H9 (cell line): Measurements from ENCODE around the gene FUT6. TPM values are rescaled to one million over a fixed set of nuclear protein-coding genes. Genes with fewer than 3 reads are reported as not detected.

ENCODE experiments used
- DNase-seq: peaks from one replicate; pipeline ENCODE4 v3.0.0-alpha.2; 2017
- H2AFZ ChIP-seq: one replicate; pipeline ENCODE4 v1.6.1; 2013; ENCODE audit warnings: mild to moderate bottlenecking, low read length, control low read depth, moderate library complexity
- H2AK5ac ChIP-seq: 2 replicates; pipeline ENCODE4 v1.6.1; 2013; ENCODE audit warnings: low read length, control low read depth, mixed read lengths; ENCODE audit not compliant: insufficient read length
- H2BK120ac ChIP-seq: one replicate; pipeline ENCODE4 v1.6.1; 2013; ENCODE audit warnings: low read depth, mild to moderate bottlenecking, low read length, control low read depth, inconsistent platforms; ENCODE audit not compliant: poor library complexity, severe bottlenecking
- H2BK12ac ChIP-seq: 2 replicates; pipeline ENCODE4 v1.6.1; 2013; ENCODE audit warnings: low read length, control low read depth, mixed read lengths, low read depth; ENCODE audit not compliant: insufficient read length
- H2BK15ac ChIP-seq: 2 replicates; pipeline ENCODE4 v1.6.1; 2013; ENCODE audit warnings: low read depth, low read length, control low read depth
- H2BK20ac ChIP-seq: one replicate; pipeline ENCODE4 v1.6.1; 2013; ENCODE audit warnings: low read depth, mild to moderate bottlenecking, low read length, control low read depth, inconsistent platforms; ENCODE audit not compliant: poor library complexity, severe bottlenecking
- H2BK5ac ChIP-seq: 2 replicates; pipeline ENCODE4 v1.6.1; 2013; ENCODE audit warnings: low read length, control low read depth, mixed read lengths; ENCODE audit not compliant: insufficient read length
- H3K14ac ChIP-seq: 2 replicates; pipeline ENCODE4 v1.6.1; 2013; ENCODE audit warnings: low read length, control low read depth; ENCODE audit not compliant: insufficient read depth
- H3K18ac ChIP-seq: 2 replicates; pipeline ENCODE4 v1.6.1; 2013; ENCODE audit warnings: low read depth, mild to moderate bottlenecking, mixed read lengths, low read length, control low read depth; ENCODE audit not compliant: insufficient read length
- H3K23ac ChIP-seq: 2 replicates; pipeline ENCODE4 v1.6.1; 2013; ENCODE audit warnings: low read length, control low read depth, mixed read lengths, low read depth; ENCODE audit not compliant: insufficient read length
- H3K23me2 ChIP-seq: 2 replicates; pipeline ENCODE4 v1.6.1; 2013; ENCODE audit warnings: low read depth, mild to moderate bottlenecking, mixed read lengths, low read length, control low read depth; ENCODE audit not compliant: insufficient read length, poor library complexity, severe bottlenecking
- H3K27ac ChIP-seq: 2 replicates; pipeline ENCODE4 v1.5.1; 2013; ENCODE audit warnings: low read length, control low read depth, mixed read lengths, low read depth; ENCODE audit not compliant: insufficient read length
- H3K27me3 ChIP-seq: 2 replicates; pipeline ENCODE4 v1.6.1; 2013; ENCODE audit warnings: low read length, control low read depth, inconsistent platforms; ENCODE audit not compliant: insufficient read depth
- H3K4ac ChIP-seq: 2 replicates; pipeline ENCODE4 v1.6.1; 2013; ENCODE audit warnings: low read depth, mild to moderate bottlenecking, control low read depth, inconsistent platforms, low read length, moderate library complexity
- H3K4me1 ChIP-seq: 2 replicates; pipeline ENCODE4 v1.6.1; 2013; ENCODE audit warnings: low read length, control low read depth, inconsistent platforms; ENCODE audit not compliant: insufficient read depth
- H3K4me2 ChIP-seq: 2 replicates; pipeline ENCODE4 v1.6.1; 2013; ENCODE audit warnings: low read length, control low read depth, mixed read lengths; ENCODE audit not compliant: insufficient read length, insufficient read depth
- H3K56ac ChIP-seq: 2 replicates; pipeline ENCODE4 v1.6.1; 2013; ENCODE audit warnings: low read depth, mild to moderate bottlenecking, mixed read lengths, low read length, control low read depth; ENCODE audit not compliant: insufficient read length
- H3K79me1 ChIP-seq: 2 replicates; pipeline ENCODE4 v1.6.1; 2013; ENCODE audit warnings: low read depth, mild to moderate bottlenecking, moderate library complexity, low read length, control low read depth, inconsistent platforms; ENCODE audit not compliant: insufficient read depth, poor library complexity, severe bottlenecking
- H3K79me2 ChIP-seq: 2 replicates; pipeline ENCODE4 v1.6.1; 2013; ENCODE audit warnings: low read length, control low read depth, inconsistent platforms; ENCODE audit not compliant: insufficient read depth
- H3K9ac ChIP-seq: 2 replicates; pipeline ENCODE4 v1.6.1; 2013; ENCODE audit warnings: low read length, control low read depth, mixed read lengths; ENCODE audit not compliant: insufficient read length; ENCODE audit errors: extremely low read depth
- H3K9me3 ChIP-seq: one replicate; pipeline ENCODE4 v1.6.1; 2013; ENCODE audit warnings: low read depth, low read length, inconsistent platforms; ENCODE audit not compliant: control insufficient read depth
- H3T11ph ChIP-seq: one replicate; pipeline ENCODE4 v1.6.1; 2013; ENCODE audit warnings: mild to moderate bottlenecking, low read length, control low read depth, inconsistent platforms
- H4K20me1 ChIP-seq: one replicate; pipeline ENCODE4 v1.6.1; 2013; ENCODE audit not compliant: control insufficient read depth, insufficient read length, insufficient read depth
- H4K5ac ChIP-seq: 2 replicates; pipeline ENCODE4 v1.6.1; 2013; ENCODE audit warnings: low read depth, mild to moderate bottlenecking, mixed read lengths, low read length, control low read depth; ENCODE audit not compliant: insufficient read length
- H4K8ac ChIP-seq: replicated peaks from 2 replicates; pipeline ENCODE4 v1.6.1; 2013; ENCODE audit warnings: low read length, control low read depth, mixed read lengths, low read depth; ENCODE audit not compliant: insufficient read length
- H4K91ac ChIP-seq: 2 replicates; pipeline ENCODE4 v1.6.1; 2013; ENCODE audit warnings: low read depth, mild to moderate bottlenecking, moderate library complexity, mixed read lengths, low read length, control low read depth; ENCODE audit not compliant: insufficient read length
- H3K27ac Mint-ChIP-seq, 3 experiments: 2 replicates in 2 of 3; 3 replicates in 1 of 3; pipeline ENCODE4 v1.8.0; 2020 to 2021; ENCODE audit warnings: mixed read lengths in 3 of 3, mild to moderate bottlenecking in 1 of 3, moderate library complexity in 1 of 3
- H3K27me3 Mint-ChIP-seq: 2 replicates; pipeline ENCODE4 v1.8.0; 2021; ENCODE audit warnings: low read depth, mild to moderate bottlenecking, moderate library complexity, mixed read lengths
- H3K36me3 Mint-ChIP-seq, 3 experiments: 2 replicates in 2 of 3; 3 replicates in 1 of 3; pipeline ENCODE4 v1.8.0; 2020 to 2021; ENCODE audit warnings: low read depth in 3 of 3, mixed read lengths in 3 of 3; ENCODE audit not compliant: insufficient read depth in 1 of 3
- H3K4me1 Mint-ChIP-seq, 2 experiments: 2 replicates each; pipeline ENCODE4 v1.8.0; 2020; ENCODE audit warnings: mixed read lengths in 2 of 2
- H3K4me3 Mint-ChIP-seq, 2 experiments: 2 replicates in 1 of 2; 3 replicates in 1 of 2; pipeline ENCODE4 v1.8.0; 2020 to 2021; ENCODE audit warnings: mild to moderate bottlenecking in 2 of 2, mixed read lengths in 2 of 2, moderate library complexity in 1 of 2
- H3K9me3 Mint-ChIP-seq, 2 experiments: 2 replicates in 1 of 2; 3 replicates in 1 of 2; pipeline ENCODE4 v1.8.0; 2020; ENCODE audit warnings: mild to moderate bottlenecking in 2 of 2, mixed read lengths in 2 of 2, moderate library complexity in 1 of 2
- WGBS: extraction: QIAGEN DNeasy Blood & Tissue Kit; methylation state at CpG from one replicate; pipeline ENCODE4 v1.1.7; 2013; ENCODE audit warnings: missing lambda C conversion rate, low lambda C conversion rate, mixed read lengths; ENCODE audit not compliant: insufficient read length; ENCODE audit errors: extremely low coverage; 5-methylcytosine and 5-hydroxymethylcytosine counted together
- total RNA-seq: library from RNA; stranded (reverse); gene quantifications from 2 replicates; pipeline ENCODE4 v1.2.1, GENCODE V29; 2021
- TF ChIP-seq, protein P1 (sequence below): fragments of 200-600 bp; sonication (generic); conservative IDR thresholded peaks from 3 replicates; pipeline ENCODE4 v1.8.0; 2021; ENCODE audit warnings: antibody characterized with exemption, mild to moderate bottlenecking

The FUT6 gene
- total RNA-seq, 1 experiment from 2014 or later = 0.13 TPM

DNA sequence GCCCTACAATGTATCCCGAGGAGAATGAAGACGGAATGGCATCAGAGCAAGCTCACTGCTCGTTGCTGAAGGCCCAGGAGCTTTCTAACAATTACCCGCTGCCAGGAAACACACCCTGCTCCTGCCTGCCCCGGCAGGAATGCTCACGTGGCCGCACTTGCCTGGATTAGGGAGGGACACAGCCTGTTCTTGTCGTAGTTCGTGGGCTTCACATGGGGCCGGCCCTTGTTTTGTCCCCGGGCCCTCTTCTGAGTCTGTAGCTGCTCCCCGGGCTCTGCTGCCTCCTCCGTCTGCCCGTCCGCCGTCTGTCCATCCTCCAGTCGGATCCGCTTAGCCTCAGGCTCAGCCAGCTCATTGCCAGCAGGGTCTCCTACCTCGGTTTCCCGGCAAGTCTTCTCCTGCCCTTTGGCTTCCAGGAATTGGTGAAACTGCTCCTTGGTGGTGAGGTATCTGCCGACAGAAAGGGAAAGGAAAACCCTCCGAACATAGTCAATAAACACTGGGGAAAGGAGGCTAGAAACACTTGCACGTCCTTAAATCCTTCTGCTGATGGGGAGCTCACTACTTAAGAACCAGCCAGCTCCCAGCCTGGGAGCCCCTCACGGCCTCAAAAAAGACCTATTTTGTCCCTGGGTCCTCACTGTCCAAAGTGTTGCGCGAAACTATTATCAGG lies 49.5 kb downstream of the FUT6 start:
- no peak overlapping the region for H3K18ac ChIP-seq
- TF ChIP-seq, protein P1, sequence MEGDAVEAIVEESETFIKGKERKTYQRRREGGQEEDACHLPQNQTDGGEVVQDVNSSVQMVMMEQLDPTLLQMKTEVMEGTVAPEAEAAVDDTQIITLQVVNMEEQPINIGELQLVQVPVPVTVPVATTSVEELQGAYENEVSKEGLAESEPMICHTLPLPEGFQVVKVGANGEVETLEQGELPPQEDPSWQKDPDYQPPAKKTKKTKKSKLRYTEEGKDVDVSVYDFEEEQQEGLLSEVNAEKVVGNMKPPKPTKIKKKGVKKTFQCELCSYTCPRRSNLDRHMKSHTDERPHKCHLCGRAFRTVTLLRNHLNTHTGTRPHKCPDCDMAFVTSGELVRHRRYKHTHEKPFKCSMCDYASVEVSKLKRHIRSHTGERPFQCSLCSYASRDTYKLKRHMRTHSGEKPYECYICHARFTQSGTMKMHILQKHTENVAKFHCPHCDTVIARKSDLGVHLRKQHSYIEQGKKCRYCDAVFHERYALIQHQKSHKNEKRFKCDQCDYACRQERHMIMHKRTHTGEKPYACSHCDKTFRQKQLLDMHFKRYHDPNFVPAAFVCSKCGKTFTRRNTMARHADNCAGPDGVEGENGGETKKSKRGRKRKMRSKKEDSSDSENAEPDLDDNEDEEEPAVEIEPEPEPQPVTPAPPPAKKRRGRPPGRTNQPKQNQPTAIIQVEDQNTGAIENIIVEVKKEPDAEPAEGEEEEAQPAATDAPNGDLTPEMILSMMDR = no peak
- H3K27ac Mint-ChIP-seq = peak overlapping the region; percentile 77 to 100 (median 80); a peak in 2 of 7 replicates
- no peaks in the 10 kb centered on the region for H3K23me2 ChIP-seq
- H3K4me2 ChIP-seq = peak overlapping the region; percentile 28
- no peak overlapping the region for H4K8ac ChIP-seq
- H3K79me1 ChIP-seq = no peaks in the 10 kb centered on the region
- H4K91ac ChIP-seq = no peak overlapping the region
- H3K27ac ChIP-seq = no peak overlapping the region
- no peak overlapping the region for H2BK20ac ChIP-seq
- H3K56ac ChIP-seq = no peak overlapping the region
- no peak overlapping the region for H4K5ac ChIP-seq
- H3K9me3 Mint-ChIP-seq = no peaks in the 10 kb centered on the region; a peak in 2 of 5 replicates
- no peak overlapping the region for H2BK120ac ChIP-seq
- H3K9me3 ChIP-seq = no peaks in the 10 kb centered on the region
- H4K20me1 ChIP-seq = no peaks in the 10 kb centered on the region
- no peak overlapping the region for H2BK5ac ChIP-seq
- peaks cover 23 to 45% (median 38%) of the 10 kb centered on the region in 3 experiments for H3K36me3 Mint-ChIP-seq
- H3K9ac ChIP-seq = no peak overlapping the region
- WGBS = no CpG with 5 or more reads among the region's 26 CpGs
- H2AFZ ChIP-seq = no peak overlapping the region
- H3K4me1 ChIP-seq = no peaks in the 10 kb centered on the region
- H3K14ac ChIP-seq = no peak overlapping the region
- no peak overlapping the region for H3K23ac ChIP-seq
- H2AK5ac ChIP-seq = no peak overlapping the region
- peak overlapping the region; percentile 100 for H3K4me3 Mint-ChIP-seq
- H3K4ac ChIP-seq = no peak overlapping the region
- no peaks in the 10 kb centered on the region for H3K27me3 ChIP-seq
- peaks cover 0 to 8% of the 10 kb centered on the region in 2 experiments; a peak in 3 of 4 replicates for H3K4me1 Mint-ChIP-seq
- no peak overlapping the region for H2BK15ac ChIP-seq
- DNase-seq = no peak
- H3K27me3 Mint-ChIP-seq = no peaks in the 10 kb centered on the region; the same call in none of the 2 replicates
- no peak overlapping the region for H3T11ph ChIP-seq
- H3K79me2 ChIP-seq = no peaks in the 10 kb centered on the region
- no peak overlapping the region for H2BK12ac ChIP-seq
